GM23338 (cell line): ENCODE data around the gene LRRC75B.

Experiments used
- CREB1 ChIP-seq: fragments of 250-450 bp; sonication (Bioruptor Pico); IDR thresholded peaks from 2 replicates; pipeline ENCODE4 v1.5.0; 2020; ENCODE audit warnings: low read depth, mild to moderate bottlenecking, moderate library complexity
- CTCF ChIP-seq, 2 experiments: fragments of 200-600 bp in 1 of 2; sonication (generic) in 1 of 2; conservative IDR thresholded peaks; 2 replicates each; pipeline versions ENCODE4 v1.5.1 to v1.6.1; 2016 to 2017; ENCODE audit warnings: antibody characterized with exemption in 2 of 2, low read depth in 2 of 2, mild to moderate bottlenecking in 2 of 2, moderate library complexity in 1 of 2
- EZH2 ChIP-seq: fragments of 200-600 bp; sonication (generic); IDR thresholded peaks from one replicate; pipeline ENCODE4 v1.8.0; 2017; ENCODE audit warnings: antibody characterized with exemption, mild to moderate bottlenecking, low read depth; ENCODE audit not compliant: unreplicated experiment
- EZH2phosphoT487 ChIP-seq: fragments of 200-600 bp; sonication (generic); IDR thresholded peaks from one replicate; pipeline ENCODE4 v1.8.1; 2018; ENCODE audit warnings: antibody characterized with exemption; ENCODE audit not compliant: unreplicated experiment
- POLR2AphosphoS5 ChIP-seq: IDR thresholded peaks from 2 replicates; pipeline ENCODE4 v1.6.1; 2016; ENCODE audit warnings: antibody characterized with exemption, low read depth
- STAT1 ChIP-seq: IDR thresholded peaks from one replicate; pipeline ENCODE4 v1.6.1; 2016; ENCODE audit warnings: antibody characterized with exemption; ENCODE audit not compliant: unreplicated experiment
- TF ChIP-seq, protein P1 (sequence below): IDR thresholded peaks from one replicate; pipeline ENCODE4 v1.6.1; 2018; ENCODE audit warnings: antibody characterized with exemption; ENCODE audit not compliant: unreplicated experiment

DNA sequence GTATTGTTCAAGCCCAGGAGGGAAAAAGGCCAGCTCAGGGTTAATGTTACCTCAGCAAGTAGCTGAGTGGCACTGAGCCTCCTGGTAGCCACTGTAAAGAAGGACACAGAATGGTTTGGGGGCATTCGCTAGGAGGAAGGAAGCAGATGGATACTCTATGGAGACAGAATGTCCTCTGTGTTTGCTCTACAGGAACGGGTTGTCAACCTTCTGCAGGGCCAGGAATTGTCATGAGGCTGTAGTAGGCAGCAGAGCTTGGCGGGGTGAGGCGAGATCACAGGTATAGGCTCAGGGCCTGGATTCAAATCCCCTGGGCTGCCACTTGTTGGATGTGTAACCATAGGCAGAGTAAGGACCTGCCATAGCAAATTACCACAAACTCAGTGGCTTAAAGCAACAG lies 3.0 kb upstream of the LRRC75B start:
- TF ChIP-seq CTCF (conservative IDR thresholded peaks at IDR 0.05; ENCODE audit: low read depth in 2 of 2) (no peak), EZH2phosphoT487 (no peak), POLR2AphosphoS5 (no peak), CREB1 (CRISPR knock-in tag) (no peak), EZH2 (no peak), STAT1 (no peak)
- TF ChIP-seq, protein P1, sequence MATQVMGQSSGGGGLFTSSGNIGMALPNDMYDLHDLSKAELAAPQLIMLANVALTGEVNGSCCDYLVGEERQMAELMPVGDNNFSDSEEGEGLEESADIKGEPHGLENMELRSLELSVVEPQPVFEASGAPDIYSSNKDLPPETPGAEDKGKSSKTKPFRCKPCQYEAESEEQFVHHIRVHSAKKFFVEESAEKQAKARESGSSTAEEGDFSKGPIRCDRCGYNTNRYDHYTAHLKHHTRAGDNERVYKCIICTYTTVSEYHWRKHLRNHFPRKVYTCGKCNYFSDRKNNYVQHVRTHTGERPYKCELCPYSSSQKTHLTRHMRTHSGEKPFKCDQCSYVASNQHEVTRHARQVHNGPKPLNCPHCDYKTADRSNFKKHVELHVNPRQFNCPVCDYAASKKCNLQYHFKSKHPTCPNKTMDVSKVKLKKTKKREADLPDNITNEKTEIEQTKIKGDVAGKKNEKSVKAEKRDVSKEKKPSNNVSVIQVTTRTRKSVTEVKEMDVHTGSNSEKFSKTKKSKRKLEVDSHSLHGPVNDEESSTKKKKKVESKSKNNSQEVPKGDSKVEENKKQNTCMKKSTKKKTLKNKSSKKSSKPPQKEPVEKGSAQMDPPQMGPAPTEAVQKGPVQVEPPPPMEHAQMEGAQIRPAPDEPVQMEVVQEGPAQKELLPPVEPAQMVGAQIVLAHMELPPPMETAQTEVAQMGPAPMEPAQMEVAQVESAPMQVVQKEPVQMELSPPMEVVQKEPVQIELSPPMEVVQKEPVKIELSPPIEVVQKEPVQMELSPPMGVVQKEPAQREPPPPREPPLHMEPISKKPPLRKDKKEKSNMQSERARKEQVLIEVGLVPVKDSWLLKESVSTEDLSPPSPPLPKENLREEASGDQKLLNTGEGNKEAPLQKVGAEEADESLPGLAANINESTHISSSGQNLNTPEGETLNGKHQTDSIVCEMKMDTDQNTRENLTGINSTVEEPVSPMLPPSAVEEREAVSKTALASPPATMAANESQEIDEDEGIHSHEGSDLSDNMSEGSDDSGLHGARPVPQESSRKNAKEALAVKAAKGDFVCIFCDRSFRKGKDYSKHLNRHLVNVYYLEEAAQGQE = no peak
